T1000 (cell line): ENCODE results near the gene EZR.

ENCODE experiments used
- DNase-seq: peaks from one replicate; lab custom pipeline; 2025; ENCODE audit warnings: mixed read lengths; lab: John Stamatoyannopoulos, UW

Gene EZR

GRCh38 chr6:158760618-158761250 is 58.4 kb downstream of the EZR start:
- DNase-seq: no peak

GRCh38 chr6:158759966-158760617 is 59.1 kb downstream of the EZR start:
- no peak for DNase-seq

DNA sequence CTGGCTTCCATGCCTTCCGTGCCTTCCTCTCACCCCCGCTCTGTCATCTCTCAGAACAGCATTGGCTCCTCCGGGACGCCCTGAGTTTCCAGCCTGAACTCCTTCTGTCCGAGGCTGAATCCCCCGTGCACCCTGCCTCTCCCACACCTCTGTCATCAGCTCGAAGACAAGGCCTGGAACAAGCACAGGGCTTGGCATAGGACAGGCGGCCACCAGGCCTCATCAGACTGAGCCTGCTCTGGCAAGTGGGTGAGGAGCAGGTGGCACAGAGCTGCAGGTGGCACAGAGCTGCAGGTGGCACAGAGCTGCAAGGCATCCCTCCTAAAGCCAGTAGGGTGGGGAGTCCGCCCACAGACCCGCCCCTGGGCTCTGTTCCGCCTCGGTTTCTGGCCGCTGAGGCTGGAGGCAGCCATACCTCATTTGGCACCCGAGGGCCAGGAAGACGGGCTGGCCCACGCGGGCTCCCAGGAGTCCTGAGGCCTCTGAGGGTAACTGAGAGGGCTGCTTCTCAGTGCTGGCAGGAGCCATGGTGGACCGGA is 60.2 kb downstream of the EZR start:
- DNase-seq: no peak

- no peak for DNase-seq
Measured at GRCh38 chr6:158758451-158758860, 60.7 kb downstream of the EZR start.

GRCh38 chr6:158757753-158758090 is 61.4 kb downstream of the EZR start:
- DNase-seq: no peak

GRCh38 chr6:158756977-158757752 is 62.0 kb downstream of the EZR start:
- no peak for DNase-seq

GRCh38 chr6:158756126-158756525 is 63.0 kb downstream of the EZR start:
- no peak for DNase-seq

GRCh38 chr6:158755636-158756035 is 63.5 kb downstream of the EZR start:
- no peak for DNase-seq

DNA sequence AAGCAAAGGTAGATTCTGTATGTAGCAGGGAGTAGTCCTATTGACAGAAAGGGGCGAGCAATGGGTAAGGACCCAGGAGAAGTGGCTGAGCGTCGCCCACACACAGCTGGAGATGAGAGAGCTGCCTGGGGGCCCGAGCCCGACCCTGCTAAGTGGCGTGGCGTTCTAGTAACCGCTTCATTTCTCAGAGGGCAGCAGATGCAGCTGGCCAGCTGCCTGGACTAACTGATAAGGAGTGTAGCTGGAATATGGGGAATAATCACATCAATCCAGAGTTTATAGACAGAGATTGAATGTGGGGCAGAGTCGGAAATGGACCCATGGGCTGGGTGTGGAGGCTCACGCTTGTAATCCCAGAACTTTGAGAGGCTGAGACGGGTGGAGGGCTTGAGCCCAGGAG is 64.4 kb downstream of the EZR start:
- DNase-seq: no peak

DNA sequence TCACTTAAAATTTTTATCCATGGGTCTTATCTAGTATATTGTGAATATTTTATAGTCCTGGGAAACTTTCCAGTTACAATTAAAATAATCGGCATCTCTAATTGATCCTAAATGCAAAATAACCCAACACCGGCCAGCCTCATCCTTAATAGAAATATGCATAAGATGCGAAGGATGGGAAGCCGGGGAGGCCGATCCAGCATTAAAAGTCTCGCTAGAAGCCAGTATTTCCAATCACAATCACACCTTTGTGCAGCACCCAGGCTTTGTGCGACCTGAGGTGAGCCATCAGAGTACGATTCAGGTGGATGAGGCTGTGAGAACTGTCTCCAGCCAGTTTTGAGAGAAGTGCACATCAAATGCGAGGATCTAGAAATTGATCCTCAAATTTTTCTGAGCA is 65.4 kb downstream of the EZR start:
- DNase-seq: no peak

DNA sequence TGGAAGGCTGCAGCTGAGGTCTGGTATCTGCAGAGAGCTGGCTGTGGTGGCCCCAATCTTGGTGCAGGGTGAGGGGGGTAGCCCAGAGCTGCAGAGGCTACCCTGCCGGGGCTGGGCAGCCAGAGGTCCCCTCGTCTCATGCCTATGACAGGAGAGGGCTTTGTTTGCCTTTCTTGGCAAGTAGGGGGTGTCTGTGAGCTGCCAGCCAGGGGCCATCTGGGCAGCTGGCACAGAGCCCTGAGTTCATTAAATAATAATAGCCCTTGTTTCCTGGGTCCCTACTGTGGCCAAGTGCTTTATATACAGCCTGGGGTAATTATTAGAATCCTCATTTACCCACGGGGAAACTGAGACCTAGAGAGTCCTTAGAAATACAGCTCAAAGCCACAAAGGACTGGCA is 66.6 kb downstream of the EZR start:
- no peak for DNase-seq

GRCh38 chr6:158751921-158752320 is 67.2 kb downstream of the EZR start:
- DNase-seq: no peak

DNA sequence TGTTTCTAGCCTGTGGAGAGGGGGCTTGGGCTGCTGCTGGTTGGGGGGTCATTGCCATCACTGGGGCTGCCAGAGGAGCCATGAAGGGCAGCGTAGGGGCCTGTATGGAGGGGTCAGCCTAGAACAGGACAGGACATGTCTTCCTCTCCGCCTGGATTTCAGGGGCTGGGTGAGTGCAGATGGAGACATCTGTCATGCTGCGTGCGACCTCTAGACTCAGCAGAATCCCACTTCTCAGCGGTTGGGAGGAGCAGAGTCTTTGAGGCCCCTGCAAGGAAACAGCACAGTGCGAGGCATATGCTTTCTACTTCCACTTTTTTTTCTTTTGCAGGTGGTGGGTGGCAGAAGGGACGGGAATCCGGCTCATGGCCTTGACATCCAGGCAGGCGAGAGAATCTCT is 67.9 kb downstream of the EZR start:
- DNase-seq: no peak

- no peak for DNase-seq
Measured at GRCh38 chr6:158744986-158745430, 74.2 kb downstream of the EZR start.

DNA sequence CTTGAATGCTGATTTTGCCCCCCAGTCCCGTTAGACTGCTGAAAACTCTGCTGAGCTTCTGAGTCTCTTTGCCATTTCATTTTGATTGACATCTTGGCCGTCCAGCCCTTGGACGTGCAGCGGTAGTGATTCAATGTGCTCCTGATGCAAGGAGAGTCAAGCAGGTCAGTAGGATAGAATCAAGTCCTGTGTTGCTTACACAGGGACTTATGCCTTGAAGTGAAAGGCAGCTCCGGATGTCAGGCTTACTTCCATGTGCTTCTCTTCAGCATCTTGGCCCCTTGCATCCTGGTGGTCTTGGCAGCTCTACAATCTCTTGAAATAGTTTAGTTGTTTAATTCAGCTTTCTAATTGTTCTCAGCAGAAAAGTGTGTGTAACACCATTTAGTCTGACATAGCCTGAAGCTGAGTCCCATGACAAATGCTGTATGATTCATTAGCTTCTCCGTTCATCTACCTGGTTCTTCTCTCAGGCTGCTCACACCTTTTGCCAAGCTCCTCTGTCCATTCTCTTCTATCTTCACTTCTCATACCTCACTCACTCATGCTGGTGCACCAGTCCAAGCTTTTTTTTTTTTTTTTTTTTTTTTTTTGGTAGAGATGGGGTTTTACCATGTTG is 76.0 kb downstream of the EZR start:
- no peak for DNase-seq

GRCh38 chr6:158739673-158740072 is 79.5 kb downstream of the EZR start:
- DNase-seq: no peak

DNA sequence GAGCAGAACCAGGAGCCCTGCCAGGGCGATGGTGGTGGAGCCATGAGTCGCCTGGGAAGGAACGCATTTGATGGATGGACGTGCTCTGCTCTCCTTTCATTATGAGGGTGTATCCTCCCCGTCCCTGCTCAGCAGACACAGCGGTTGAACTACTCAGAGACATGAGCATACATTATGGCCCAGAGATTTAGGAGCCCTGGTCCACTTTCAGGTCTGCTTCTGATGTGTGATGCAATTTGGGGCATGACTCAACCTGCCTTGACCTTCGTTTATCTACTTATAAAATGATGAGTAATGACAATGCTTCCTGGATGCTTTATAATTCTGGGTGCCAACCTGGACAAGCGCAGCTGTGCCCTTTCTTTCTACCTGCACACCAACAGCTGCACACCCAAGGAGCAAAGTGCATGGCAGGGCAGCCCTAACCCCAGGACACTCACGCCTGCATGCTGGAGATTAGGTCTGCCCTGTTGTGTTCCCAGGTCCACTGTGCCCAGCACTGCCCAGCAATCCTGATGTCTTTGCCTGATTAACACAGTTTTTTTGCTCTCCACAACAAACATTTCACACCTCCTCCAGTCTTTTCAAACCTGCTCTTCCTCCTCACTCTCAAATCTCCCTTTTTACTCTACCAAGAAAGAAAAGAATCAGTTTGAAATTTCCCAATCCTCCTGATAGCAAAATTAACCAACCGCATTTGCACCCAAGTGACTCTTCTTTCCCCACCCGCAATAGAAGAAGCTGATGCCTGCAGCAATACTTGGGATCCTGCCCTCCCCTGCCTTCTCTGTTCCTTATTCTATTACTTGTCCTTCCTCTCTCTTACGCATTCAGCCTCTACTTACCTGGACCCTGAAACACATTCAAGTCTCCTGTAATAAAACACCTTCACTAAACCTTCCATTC is 81.2 kb downstream of the EZR start:
- DNase-seq: peak; percentile 34

DNA sequence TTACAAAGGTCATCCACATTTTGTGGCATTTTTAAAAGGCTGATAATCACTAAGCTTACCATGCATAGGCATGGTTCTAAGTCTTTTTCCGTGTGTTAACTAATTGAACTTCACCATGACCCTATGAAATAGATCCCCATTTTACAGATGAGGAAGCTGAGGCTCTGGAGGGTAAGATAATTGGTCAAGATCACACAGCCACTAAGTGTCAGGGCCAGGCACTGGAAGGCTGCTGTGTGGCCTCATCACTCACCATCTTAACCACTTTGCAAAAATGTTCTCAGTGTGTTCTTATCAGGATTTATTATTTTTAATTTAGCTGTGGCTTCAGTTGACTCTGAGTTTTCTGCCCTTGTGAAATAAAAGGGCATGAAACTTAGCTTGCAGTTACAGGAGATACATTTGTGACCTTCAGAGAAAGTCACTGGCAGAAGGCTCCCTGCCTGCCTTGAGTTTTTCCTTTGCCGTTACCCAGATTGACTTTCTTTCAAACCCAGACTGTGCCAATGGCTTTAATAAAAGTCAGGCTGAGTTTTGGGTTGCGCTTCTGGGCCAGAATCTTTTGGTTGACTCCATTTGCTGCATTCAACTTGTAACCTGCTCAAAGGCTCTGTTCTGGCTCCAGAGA is 82.0 kb downstream of the EZR start:
- DNase-seq: no peak

DNA sequence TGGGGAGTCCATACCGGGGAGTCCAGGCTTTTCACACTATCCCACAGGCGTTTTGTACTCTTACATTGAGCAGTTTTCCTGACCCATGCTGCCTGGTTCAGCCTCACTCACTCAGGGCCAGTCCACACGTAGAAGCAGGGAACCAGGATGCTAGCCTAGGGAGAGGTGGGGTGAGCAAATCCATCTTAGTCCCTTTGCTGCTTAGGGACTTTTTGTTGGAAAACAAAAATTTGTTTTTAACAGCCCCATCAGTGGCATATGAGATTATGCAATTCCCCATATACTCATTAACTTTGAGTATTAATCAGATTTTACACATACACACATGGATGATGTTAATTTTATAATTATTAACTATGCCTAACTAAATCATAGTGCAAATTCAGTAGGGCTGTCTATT is 84.2 kb downstream of the EZR start:
- no peak for DNase-seq

GRCh38 chr6:158730541-158730907 is 88.6 kb downstream of the EZR start:
- DNase-seq: no peak

- DNase-seq: no peak
Measured at GRCh38 chr6:158729906-158730540, 89.1 kb downstream of the EZR start.
